GM13976 (cell line): ENCODE results near the gene DNAI7.

Source experiments
- DNase-seq: peaks from one replicate; pipeline ENCODE4 v3.0.0; 2012; ENCODE audit warnings: low spot score
- CTCF ChIP-seq: IDR thresholded peaks from 2 replicates; pipeline ENCODE4 v1.5.1; 2012; ENCODE audit warnings: borderline replicate concordance, mild to moderate bottlenecking; ENCODE audit not compliant: insufficient read depth; ENCODE audit errors: extremely low read depth, missing control alignments, control extremely low read depth
- in situ Hi-C: fragments of 300-500 bp; cut with MboI; formaldehyde crosslinking; loops from one replicate; pipeline ENCODE4 v1.12.0; 2022; ENCODE audit warnings: low sequenced_read_pairs, mixed read lengths, inconsistent platforms; ENCODE audit not compliant: unreplicated experiment

Gene DNAI7

GRCh38 chr12:25126746-25127145 lies 68.2 kb downstream of the DNAI7 start:
- DNase-seq, result no peak
- in situ Hi-C loops, result loop anchor here (5.0 kb wide), 1 partner anchor 139 kb away; no protein-coding TSS in a partner anchor
- TF ChIP-seq CTCF, result no peak

GRCh38 chr12:25126101-25126500 lies 68.9 kb downstream of the DNAI7 start:
- in situ Hi-C loops, result loop anchor here (5.0 kb wide), 1 partner anchor 139 kb away; no protein-coding TSS in a partner anchor
- no peak for TF ChIP-seq CTCF
- no peak for DNase-seq

GRCh38 chr12:25124493-25124892 lies 70.5 kb downstream of the DNAI7 start:
- no peak for TF ChIP-seq CTCF
- DNase-seq, result no peak
- in situ Hi-C loops, result no loop called here

GRCh38 chr12:25123126-25123525 lies 71.8 kb downstream of the DNAI7 start:
- no peak for DNase-seq
- no peak for TF ChIP-seq CTCF
- in situ Hi-C loops, result no loop called here

- no peak for TF ChIP-seq CTCF
- DNase-seq, result no peak
- in situ Hi-C loops, result no loop called here
Measured at GRCh38 chr12:25121916-25122315, 73.0 kb downstream of the DNAI7 start.

GRCh38 chr12:25121110-25121509 lies 73.8 kb downstream of the DNAI7 start:
- no peak for DNase-seq
- in situ Hi-C loops, result no loop called here
- TF ChIP-seq CTCF, result no peak

GRCh38 chr12:25119020-25119419 lies 75.9 kb downstream of the DNAI7 start:
- no peak for TF ChIP-seq CTCF
- peak; percentile 48 for DNase-seq
- in situ Hi-C loops, result no loop called here
